Activated CD8-positive, alpha-beta memory T cell treated with anti-CD3 and anti-CD28 coated beads for 1 hour (primary cell): Measurements from ENCODE around the gene RASGRF2.

ENCODE experiments used
- DNase-seq, 2 donors: peaks; one replicate each; pipeline ENCODE4 v3.0.0-alpha.2; 2020; ENCODE audit warnings: low read depth in 1 of 2; ENCODE audit errors: extremely low read depth in 1 of 2

Gene RASGRF2

DNA sequence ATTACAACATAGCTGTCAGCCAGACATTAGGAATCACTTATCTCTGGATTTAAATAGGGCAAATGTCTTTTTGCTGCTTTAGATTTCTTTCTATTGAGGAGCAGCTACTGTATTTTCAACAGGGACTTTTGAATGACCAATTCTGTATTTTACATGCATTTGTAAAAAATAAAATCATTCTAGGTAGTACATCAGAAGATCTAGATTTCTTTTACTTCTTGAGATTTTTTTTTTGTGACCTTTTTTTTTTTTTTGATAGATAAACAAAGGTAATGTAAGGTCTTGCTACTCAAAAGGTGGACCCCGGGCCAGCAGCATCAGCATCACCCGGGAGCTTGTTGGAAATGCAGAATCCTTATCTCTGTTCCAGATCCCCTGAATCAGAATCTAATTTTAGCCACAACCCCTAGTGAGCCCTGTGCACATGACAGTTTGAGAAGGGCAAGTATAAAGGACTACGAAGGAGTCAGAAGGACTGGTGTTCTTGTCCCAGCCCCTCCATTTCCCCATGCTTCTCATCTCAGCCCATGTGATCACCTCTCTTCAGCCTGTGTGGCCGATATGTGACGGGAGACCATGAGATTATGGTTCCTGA is 235.3 kb downstream of the RASGRF2 start:
- no peak for DNase-seq

DNA sequence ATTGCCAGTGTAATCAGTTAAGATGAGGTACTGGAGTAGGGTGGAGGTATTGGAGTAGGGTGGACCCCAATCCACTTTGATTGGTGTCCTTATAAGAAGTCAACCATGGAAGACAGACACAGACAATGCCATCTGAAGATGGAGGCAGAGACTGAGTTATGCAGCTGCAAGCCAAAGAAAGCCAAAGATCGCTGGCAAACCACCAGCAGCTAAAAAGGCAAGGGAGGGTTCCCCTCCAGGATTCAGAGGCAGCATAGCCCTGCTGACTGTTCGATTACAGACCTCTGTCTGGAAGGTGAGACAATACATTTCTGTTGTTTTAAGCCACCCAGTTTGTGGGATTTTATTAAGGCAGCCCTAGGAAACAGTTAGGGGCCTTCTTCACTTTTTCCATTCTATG is 242.5 kb downstream of the RASGRF2 start:
- DNase-seq, result no peak

DNA sequence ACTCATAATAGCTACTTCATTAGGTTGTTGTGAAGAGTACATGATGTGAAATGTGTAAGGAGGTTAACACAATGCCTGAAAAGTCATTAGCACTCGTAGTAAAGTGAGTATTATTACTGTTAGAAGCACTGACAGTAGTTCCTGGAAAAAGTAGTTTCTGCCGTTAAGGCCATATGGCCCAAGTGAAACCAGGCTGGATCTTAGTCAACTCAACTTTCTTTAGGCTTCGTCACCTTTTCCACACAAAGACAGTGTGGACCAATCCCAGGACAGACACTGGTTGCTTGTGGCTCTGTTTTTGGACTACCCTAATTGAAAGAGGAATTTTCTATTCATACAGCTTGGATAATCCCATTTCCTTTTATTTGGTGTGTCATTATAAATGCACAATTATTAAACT is 243.6 kb downstream of the RASGRF2 start:
- DNase-seq, result no peak

GRCh38 chr5:81204205-81204604 is 244.0 kb downstream of the RASGRF2 start:
- no peak for DNase-seq

GRCh38 chr5:81205058-81205457 is 244.9 kb downstream of the RASGRF2 start:
- no peak for DNase-seq

DNA sequence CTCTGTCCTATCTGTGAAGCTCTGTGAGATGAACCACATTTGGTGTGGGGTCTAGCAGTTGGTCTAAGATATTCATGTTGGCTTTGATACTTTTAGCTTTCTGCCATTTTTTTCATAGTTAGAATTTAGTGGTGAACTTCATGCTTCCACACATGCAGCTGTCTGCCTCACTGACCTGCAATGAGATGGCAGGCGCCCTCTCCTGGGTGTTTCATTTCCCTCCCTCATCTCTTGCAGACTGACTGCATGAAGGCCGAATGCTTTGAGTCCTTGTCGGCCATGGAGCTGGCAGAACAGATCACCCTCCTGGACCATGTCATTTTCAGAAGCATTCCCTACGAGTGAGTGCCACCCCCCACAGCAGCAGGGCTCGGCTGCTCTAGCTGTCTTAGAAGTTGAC is 246.8 kb downstream of the RASGRF2 start:
- DNase-seq, result no peak

DNA sequence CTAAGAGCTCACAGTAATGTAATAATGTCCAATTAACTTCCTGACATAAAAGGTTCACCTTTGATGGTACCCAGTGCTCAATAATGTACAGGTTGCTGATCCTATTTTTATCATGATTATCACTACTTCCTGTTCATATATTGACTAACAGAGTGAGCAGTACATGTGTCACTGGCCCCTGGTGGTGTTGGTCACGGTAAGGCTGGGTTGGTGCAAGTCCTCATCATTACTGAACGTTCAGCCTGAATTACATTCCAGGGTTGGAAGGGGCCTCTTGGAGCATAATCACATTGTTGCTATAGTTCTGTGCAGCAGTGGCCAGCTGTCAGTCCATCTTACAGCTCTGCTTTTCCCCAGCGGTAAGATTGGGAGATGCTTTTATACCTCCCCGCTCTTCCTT is 248.7 kb downstream of the RASGRF2 start:
- no peak for DNase-seq

GRCh38 chr5:81209386-81209785 is 249.2 kb downstream of the RASGRF2 start:
- DNase-seq, result no peak

GRCh38 chr5:81209869-81210493 is 249.8 kb downstream of the RASGRF2 start:
- DNase-seq, result no peak

DNA sequence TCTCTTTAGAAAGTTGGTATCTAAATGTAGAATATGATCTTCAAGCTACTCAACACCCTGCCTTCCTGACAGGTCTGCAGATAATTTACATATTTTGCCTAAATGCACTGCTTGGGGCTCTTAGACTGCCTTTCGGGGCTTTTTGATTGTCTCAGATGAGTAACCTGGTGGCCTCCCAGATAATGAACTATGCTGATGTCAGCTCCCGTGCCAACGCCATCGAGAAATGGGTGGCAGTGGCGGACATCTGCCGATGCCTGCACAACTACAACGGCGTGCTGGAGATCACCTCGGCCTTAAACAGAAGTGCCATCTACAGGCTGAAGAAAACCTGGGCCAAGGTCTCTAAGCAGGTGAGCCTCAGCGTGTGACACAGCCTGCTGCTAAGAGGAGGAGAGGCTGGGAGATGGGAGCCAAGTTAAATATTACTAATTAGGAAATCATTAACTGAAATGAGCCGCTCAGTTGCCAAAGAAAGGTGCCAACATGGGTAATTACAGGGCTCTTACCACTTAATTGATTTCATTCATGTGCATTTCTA is 252.1 kb downstream of the RASGRF2 start:
- DNase-seq, result no peak

- no peak for DNase-seq
Measured at GRCh38 chr5:81213070-81213469, 252.9 kb downstream of the RASGRF2 start.

DNA sequence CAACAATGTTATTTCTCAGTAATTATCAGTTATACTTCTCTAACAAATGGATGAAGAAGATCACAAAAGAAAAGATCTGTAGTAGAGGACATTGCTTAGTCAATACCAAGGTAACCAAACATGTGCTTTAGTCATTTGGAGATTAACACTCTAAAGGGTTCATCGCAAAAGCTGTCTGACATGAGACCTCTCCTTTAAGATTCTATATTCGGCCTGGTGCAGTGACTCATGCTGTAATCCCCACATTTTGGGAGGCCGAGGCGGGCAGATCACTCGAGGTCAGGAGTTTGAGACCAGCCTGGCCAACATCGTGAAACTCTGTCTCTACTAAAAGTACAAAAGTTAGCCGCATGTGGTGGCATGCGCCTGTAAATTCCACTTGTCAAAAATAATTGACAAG is 254.7 kb downstream of the RASGRF2 start:
- DNase-seq, result no peak

DNA sequence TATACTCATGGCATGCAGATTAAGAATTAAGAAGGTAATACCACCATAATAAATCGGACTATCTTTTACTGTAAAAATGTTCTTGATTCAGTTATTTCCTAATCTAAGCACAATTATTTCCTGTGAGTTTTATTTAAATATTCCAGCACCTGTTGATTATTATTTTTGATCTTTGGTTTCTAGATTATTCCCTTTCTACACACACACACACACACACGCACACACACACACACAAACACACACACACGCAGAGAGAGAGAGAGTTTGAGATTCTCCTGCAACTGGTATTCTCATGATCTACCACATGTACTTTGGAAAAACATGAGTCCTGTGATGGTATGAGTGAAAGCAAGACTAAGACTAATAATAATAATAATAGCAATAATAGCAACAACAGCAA is 256.0 kb downstream of the RASGRF2 start:
- DNase-seq, result no peak

GRCh38 chr5:81219389-81219788 is 259.2 kb downstream of the RASGRF2 start:
- no peak for DNase-seq

- DNase-seq, result no peak
Measured at GRCh38 chr5:81222285-81222684, 262.1 kb downstream of the RASGRF2 start.

DNA sequence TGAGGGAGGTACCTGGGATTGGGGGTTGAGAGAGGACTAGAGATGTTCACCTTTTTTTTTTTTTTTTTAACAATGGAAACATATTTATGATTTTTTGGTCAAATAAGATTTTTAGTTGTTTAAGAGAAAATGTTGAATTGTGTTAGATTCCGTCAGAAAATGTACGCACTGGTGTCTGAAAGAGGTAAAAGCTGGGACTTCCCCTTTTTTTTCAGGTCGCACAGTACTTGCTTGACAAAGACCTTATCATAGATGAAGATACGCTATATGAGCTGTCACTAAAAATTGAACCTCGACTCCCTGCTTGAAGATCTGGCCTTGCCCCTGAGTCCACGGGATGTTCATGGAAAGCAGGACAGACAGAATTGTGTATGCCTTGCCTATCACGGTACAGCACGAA is 265.3 kb downstream of the RASGRF2 start:
- no peak for DNase-seq

DNA sequence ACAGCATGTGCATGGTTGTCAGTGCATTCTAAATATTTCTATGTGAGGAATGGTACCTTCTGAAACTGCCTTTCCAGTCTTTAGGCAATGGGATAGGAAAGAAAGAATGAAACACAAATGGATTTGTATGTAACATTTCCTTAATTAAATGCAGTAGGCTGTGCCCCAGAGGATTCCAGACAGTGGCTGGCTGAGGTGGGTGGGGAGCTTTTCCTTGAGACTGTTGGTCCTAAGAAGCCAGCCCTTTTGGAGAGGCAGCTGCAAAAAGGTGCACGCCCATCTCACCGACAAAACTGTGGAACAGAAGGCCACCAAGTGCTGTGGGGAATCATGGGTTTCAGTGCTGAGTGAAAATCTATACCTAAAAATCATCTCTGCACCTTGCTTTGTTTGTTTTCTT is 266.1 kb downstream of the RASGRF2 start:
- DNase-seq, result no peak

GRCh38 chr5:81226949-81227348 is 266.8 kb downstream of the RASGRF2 start:
- no peak for DNase-seq

GRCh38 chr5:81228084-81228483 is 267.9 kb downstream of the RASGRF2 start:
- DNase-seq, result no peak

DNA sequence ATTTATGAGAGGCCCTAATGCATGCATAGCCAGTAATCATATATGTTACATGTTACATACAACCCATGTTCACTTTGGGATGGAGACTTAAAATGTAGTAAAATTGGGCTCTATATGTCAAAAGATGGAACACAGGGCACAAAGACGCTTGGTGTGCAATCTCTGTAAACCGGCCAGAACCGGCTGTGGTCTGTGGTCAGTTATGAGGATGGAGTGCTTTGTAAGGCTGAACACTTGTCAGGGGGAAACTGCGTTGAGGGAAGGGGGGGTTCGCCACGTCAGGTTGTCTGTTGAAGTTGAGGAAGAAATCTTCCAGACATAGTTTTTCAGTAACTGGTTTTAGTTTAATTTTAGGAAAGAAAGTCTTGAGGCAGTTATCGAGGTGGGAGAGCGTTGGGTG is 270.3 kb downstream of the RASGRF2 start:
- DNase-seq, result no peak

- DNase-seq, result no peak
Measured at GRCh38 chr5:81232464-81233079, 272.4 kb downstream of the RASGRF2 start.

DNA sequence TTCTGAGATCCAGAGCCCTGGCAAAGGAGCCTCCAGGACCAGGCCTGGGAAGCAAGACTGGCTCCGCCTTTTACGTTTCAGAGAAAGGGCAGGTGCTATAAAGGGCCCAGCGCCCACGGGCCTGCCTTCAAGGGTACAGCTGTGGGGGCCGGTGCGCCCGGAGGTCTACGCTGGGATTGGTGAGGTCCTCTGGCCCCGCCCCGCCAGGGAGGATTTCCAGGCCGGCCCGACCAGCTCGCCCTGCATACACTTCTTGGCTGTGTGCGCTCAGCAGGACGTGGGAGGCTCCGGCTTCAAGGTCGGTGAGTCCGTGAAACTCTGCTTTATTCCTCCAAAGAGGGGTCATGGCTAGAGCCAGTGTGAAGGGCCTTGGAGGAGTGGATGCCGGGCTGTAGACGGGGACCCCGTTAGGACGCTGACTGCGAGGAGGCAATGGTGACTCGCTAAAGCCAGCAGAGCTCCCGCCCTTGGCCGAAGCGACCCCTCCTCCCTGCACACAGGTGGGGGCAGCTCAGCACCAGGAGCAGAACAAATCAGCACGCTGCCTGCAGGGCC is 273.0 kb downstream of the RASGRF2 start, which contains the start of gene CKMT2:
CKMT2 (plus strand) TSS at position 243 of the 555 bp plus-strand sequence. CDS start 17,811 bp downstream, outside the sequence.
- no peak for DNase-seq
